ENCODE data around the gene ALKBH2. TPM values are rescaled to one million over a fixed set of nuclear protein-coding genes. Genes with fewer than 3 reads are reported as not detected.

Gene ALKBH2
- total RNA-seq, 1 donor from 2014 or later = 18.8 TPM

DNA sequence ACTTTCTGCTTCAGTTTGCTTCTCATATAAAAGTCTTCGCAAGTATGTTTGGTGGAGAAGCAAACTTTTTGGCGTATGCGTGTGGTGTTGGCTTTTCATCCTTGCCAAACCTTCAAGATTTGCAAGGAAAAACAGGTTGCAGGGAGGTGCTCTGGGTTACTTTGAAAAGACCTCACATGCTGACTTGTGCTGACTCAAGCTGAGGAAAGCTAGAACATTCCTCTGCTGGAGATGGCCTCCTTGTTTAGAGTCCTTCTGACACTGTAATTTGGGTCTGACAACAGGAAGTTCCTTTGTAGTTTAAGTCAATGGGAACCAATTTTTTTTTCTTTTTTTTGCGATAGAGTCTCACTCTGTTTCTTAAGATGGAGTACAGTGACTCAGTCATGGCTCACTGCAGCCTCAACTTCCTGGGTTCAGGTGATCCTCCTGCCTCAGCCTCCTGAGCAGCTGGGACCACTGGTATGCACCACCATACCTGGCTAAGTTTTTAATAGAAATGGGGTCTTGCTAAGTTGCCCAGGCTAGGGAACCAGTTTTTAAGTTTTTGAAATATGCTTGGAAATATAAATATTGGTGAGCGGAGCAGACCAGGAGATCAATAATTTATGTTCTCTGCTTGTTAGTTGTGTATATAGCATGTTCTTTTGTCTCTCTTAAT lies 20.5 kb upstream of the ALKBH2 start:
- DNase-seq = no peak

DNA sequence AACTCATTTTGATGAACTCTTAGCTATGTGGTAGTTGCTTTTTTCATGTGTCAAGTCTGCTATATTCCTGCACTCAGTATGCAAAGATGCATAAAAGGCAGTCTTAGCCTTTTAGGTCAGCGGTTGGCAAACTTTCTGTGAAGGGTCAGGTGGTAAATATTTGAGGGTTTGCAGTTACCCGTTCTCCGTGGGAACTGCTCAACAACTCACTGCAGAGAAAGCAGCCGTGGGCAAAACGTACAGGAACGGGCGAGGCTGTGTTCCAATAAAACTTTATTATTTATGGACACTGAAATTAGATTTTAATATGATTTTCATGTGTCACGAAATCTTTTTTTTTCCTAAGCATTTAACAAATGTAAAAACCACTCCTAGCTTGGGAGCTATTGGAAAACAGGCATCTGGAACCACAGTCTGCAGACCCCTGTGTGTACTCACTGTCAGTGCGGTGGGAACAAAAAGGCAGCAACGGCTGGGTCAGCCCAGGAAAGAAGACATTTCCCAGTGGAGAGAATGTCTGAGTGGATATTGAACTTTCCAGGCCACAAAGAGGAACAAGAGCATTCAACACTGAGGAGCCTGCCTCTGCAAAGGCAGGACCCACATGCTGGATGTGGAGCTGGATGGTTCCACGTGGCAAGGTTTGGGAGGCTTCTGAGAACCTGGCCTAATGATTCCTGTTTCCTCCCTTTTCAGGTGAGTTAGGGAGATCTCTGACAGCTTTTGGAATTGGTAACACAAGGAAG lies 19.6 kb upstream of the ALKBH2 start:
- no peak for DNase-seq

DNA sequence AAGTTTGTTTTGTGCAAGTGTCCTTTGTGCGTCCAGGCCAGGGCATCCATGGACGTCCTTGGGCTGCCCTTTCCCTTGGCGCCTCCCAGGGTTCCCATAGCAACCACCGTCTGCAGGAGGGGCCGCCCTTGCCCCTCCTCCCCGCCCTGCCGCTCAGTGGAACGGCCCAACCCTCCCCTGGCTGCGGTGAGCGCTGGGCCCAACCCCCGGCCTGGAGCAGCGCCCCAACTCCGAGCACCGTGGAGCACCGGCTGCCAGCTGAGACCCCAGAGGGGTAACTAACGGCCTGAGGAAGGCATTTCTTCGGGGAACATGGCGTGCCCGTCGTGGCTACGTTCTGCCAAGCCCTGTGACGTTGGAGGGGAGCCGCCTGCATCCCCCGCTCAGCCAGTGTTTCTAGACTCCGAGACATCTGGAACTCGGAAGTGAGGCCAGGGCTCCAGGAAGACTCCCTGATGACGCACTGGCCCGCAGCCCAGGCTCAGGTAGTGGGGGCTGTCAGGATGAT lies 17.8 kb upstream of the ALKBH2 start:
- peak; percentile 92 for DNase-seq

DNA sequence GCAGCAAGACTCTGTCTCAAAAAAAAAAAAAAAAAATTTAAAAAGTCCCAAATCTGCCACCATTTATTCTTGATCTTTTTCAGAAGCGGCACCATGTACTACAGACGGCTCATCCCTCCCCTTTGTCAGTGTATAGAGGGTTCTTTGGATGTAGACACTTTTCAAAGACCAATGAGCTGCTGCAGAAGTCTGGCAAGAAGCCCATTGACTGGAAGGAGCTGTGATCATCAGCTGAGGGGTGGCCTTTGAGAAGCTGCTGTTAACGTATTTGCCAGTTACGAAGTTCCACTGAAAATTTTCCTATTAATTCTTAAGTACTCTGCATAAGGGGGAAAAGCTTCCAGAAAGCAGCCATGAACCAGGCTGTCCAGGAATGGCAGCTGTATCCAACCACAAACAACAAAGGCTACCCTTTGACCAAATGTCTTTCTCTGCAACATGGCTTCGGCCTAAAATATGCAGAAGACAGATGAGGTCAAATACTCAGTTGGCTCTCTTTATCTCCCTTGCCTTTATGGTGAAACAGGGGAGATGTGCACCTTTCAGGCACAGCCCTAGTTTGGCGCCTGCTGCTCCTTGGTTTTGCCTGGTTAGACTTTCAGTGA lies 16.6 kb upstream of the ALKBH2 start:
- DNase-seq = no peak

DNA sequence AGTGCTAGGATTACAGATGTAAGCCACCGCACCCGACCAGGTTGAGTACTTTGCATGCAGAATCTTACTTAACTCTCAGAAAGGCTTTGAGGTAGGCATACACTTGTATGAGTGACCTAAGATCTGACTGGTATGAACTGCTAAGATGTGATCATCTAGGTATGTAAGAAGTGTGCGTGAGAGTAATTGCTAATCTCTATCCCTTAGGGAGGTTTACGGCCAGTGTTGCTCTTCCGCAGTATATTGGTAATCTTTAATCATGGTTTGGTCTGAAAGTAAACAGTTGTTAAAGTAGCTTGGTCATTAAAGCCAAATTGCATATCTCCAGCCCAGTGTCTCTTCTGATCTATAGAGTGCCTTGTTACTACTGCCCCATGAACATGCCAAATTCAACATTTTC lies 11.9 kb upstream of the ALKBH2 start:
- DNase-seq = no peak

DNA sequence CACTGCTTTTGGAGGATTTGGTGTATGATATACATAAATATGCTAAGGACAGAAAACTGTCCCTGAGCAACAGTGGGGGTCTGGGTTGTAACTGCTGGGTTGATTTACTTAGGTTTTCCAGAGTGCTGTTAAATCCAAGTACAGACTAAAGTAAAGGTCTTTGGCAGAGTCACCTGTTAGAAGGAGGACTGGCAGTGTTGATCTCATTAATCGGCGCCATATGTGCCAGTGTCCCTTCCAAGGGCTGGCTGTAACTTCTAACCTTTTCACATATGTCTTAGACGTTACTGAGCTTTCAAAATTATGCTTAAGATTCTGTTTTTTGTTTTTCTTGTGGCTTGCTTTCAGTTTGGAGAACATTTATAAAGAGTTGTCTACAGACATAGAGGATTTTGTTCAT lies 9.2 kb upstream of the ALKBH2 start:
- no peak for DNase-seq

DNA sequence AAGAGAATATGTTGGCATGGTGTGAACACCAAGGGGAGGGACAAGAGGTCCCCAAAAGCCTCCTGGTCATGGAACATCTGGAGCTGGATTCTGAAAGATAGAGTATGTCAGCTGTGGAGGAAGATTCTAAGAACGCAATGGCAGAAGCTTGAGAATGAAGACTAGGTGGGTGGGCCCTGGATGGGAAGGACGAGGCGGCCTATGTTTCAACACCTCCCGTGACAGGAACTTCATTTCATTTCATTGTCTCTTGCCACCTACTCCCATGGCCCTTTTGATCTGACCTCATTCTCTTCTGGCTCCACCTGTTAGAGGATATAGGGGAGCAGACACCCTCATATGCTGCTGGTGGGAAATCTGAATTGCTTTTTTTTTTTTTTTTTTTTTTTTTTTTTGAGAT lies 7.5 kb upstream of the ALKBH2 start:
- no peak for DNase-seq

DNA sequence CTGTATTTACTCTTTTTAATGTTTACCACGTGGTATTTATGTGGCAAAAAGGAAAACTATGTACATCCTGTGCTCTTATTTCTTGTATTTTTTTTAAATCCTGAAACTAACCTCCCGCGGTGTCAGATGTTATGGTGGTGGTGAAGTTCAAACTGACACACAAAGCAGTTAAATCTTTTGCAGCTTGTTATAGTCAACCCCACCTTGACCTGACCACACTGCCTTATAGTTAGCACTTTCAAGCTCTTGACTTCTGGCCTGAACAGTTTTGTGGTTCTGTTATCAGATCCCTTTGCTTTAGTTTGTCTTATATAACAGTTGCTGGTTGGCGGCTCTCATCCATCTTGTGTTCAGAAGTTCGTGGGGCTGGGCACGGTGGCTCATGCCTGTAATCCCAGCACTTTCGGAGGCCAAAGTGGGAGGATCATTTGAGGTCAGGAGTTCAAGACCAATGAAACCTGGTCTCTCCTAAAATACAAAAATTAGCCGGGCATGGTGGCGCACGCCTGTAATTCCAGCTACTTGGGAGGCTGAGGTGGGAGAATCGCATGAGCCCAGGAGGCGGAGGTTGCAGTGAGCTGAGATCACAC lies 6.3 kb upstream of the ALKBH2 start:
- no peak for DNase-seq

DNA sequence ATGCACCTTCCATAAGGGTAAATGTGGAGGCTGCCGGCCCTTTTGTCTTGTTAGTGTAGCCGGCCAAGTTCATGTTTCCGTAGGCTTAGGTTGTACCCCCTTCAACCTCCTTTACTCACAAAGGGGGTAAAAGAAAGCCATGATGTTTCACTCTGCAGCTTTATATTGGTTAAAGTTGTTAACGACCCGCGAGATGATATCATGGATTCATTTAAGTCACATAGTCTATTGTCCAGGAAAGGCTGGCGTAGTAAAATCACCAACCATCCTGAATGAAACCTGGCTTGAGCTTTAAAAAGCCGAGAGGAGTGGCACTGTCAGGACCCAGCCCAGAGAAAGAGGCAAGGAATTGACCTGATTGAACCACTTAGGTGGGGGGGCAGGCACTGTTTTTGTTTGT lies 5.4 kb upstream of the ALKBH2 start:
- no peak for DNase-seq

DNA sequence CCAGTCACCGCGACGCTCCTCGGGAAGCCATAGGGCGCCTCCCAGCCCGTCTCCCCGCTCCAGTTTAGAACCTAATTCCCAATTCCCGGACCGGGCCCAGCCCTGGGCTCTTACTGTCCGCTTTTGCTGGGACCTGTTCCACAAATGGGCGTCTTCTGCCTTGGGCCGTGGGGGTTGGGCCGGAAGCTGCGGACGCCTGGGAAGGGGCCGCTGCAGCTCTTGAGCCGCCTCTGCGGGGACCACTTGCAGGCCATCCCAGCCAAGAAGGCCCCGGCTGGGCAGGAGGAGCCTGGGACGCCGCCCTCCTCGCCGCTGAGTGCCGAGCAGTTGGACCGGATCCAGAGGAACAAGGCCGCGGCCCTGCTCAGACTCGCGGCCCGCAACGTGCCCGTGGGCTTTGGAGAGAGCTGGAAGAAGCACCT lies 4.9 kb upstream of the ALKBH2 start:
- DNase-seq = peak; percentile 85

DNA sequence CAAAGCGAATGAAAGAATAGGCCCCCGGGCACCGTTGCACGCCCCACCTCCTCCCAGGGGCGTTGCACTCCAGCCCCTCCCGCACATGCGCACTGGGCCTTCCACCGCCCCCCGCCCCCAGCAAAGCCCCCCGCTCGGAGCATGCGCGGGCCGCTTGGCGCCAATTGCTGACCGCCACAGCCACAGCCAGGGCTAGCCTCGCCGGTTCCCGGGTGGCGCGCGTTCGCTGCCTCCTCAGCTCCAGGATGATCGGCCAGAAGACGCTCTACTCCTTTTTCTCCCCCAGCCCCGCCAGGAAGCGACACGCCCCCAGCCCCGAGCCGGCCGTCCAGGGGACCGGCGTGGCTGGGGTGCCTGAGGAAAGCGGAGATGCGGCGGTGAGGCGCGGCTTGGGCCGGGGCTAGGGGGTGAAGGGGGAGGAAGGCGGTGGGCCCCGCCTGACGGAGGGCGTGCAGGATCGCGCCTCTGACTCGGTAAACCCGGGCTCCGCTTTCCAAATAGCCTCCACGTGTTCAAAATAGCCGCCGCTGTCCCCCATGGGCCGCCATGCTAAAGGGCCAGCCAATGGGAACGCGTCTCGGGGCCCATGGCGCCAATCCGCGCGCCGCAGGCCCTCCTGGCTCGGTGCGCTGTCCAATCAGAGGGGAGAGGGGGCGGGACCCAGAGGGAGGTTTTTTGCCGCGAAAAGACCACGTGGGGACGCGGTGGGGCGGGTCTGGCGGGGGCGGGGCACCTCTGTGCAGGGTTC lies 4.3 kb upstream of the ALKBH2 start, which contains the start of gene UNG:
TSS of gene UNG (plus strand) at position 163 of the 748 bp plus-strand sequence. CDS start at position 246, 83 bp downstream.
- DNase-seq = peak; percentile 99

DNA sequence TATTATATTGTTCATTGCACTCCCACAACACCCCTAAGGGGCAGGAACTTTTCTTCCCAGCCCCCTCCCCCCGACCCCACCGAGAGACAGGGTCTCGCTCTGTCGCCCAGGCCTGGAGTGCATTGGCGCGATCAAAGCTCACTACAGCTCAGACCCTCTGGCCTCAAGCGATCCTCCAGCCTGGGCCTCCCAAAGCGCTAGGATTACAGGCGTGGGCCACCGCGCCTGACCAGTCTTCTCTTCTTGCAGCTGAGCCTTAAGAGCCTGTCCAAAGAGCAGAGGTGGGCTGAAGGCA lies 3.8 kb upstream of the ALKBH2 start:
- DNase-seq = no peak

DNA sequence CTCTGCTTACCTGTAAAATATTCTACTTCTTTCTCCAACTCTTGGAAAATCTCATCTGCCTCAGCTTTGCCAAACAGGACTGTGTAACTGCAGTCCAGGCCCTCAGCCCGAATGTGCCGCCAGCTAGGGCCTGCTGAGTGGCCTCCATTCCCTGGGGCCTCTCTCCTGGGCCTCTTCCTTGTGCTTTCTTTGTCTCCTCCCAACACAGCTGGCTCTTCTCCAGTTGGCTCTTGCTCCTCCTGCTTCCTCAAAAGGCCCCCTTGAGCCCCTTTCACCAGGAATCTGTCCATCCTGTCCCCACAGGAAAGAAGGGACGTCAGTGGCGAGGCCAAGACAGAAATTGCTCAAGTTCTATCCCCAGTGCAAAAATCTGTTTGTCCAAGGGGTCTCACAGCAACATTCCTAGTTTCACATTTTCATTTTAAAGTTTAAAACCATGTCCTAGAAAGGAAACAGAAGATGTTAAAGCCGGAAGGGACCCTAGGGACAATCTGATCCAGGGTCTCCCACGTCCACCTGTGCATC lies 713 bp downstream of the ALKBH2 start:
- peak; percentile 56 for DNase-seq

DNA sequence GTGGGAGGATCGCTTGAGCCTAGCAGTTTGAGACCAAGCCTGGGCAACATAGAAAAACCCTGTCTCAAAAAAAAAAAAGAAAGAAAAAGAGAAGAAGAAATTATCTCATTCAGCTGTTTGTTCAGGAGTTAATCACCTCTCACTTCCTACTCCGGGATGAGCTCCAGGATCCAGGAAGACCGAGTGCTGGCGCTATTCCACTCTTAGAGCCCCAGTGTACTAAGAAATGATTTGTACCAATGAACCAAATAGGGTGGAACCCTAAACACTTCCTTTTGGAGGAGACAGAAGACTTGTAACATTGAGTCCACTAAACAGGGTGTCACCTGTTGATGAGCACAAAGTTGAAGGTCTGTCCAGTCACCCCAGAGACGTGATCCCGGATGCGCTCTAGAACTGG lies 3.6 kb downstream of the ALKBH2 start:
- DNase-seq = no peak

DNA sequence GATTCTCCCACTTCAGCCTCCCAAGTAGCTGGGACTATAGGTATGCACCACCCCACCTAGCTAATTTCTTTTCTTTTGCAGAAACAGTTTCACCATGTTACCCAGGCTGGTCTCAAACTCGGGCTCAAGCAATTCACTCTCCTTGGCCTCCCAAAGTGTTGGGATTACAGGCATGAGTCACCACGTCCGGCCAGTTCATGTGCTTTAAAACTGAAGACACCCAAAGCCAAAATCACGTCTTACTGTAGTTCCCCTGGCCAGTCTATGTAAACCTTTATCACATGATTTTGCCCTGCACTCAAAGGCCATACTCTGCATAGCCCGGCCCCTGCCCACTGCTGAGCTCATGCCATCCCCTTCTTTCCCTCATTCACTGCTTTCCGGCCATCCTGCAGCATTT lies 4.5 kb downstream of the ALKBH2 start:
- DNase-seq = no peak

DNA sequence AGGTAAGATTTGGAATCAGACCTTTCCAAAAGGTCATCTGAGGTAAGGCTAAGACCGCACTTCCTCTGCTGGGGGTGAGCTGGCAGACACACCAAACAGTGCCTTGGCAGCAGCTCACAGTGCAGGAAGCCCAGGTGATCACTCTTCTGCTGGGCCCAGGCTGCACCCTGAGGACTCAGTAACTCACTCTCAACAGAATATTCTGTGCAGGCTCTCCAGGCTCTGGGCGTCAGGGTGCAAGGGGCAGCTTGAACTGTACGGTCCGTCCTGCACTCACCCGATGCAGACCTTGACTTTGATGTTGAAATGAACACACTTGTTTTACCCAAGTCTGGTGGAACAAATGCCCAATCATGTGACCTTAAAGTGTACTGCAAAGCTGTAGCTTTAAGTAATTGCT lies 6.0 kb downstream of the ALKBH2 start:
- no peak for DNase-seq

DNA sequence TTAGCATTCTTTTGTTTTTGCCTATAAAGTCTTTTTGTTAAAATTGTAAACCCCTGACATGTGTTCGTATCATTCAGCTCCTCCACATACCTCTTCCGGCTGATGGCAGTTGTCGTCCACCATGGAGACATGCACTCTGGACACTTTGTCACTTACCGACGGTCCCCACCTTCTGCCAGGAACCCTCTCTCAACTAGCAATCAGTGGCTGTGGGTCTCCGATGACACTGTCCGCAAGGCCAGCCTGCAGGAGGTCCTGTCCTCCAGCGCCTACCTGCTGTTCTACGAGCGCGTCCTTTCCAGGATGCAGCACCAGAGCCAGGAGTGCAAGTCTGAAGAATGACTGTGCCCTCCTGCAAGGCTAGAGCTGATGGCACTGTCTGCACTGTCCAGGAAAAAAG lies 7.7 kb downstream of the ALKBH2 start:
- no peak for DNase-seq

DNA sequence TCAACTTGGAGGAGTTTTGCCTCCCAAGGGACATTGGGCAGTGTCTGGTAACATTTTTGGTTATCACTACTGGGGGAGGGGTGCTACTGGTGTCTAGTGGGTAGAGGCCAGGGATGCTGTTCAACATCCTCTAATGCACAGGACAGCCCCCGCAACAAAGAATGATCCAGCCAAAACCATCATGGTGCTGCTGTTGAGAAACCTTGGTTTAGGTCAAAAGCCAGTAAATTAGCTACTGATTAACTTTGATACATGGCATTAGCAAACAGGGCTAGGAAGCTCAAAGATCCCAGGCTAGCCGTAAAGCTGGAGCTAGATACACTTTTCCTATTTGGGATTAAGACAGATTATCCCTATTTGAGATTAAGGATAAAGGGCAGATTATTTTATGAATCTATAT lies 8.8 kb downstream of the ALKBH2 start:
- no peak for DNase-seq

DNA sequence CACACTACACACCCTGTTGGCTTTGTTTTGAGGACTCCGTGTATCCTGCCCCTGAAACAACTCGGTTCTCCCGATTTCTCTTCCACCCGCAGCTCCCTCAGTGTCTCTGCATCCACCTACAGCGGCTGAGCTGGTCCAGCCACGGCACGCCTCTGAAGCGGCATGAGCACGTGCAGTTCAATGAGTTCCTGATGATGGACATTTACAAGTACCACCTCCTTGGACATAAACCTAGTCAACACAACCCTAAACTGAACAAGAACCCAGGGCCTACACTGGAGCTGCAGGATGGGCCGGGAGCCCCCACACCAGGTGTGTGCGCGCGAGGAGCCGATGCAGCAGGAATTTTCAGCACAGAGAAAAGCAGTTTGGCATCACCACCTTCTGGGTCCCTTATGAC lies 10.5 kb downstream of the ALKBH2 start:
- no peak for DNase-seq

DNA sequence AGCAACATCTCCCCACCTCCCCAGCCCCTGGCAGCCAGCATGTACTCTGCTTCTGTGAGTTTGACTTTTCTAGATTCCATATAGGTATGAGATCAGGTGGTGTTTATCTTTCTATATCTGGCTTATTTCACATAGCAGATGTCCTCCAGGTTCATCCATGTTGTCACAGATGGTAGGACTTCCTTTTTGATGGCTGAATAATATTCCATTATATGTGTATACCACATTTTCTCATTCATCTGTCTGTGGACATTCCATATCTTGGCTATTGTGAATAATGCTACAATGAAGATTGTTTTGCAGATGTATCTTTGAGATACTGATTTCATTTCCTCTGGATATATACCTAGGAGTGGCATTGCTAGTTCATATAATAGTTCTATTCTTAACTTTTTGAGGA lies 18.4 kb downstream of the ALKBH2 start:
- DNase-seq = no peak

DNA sequence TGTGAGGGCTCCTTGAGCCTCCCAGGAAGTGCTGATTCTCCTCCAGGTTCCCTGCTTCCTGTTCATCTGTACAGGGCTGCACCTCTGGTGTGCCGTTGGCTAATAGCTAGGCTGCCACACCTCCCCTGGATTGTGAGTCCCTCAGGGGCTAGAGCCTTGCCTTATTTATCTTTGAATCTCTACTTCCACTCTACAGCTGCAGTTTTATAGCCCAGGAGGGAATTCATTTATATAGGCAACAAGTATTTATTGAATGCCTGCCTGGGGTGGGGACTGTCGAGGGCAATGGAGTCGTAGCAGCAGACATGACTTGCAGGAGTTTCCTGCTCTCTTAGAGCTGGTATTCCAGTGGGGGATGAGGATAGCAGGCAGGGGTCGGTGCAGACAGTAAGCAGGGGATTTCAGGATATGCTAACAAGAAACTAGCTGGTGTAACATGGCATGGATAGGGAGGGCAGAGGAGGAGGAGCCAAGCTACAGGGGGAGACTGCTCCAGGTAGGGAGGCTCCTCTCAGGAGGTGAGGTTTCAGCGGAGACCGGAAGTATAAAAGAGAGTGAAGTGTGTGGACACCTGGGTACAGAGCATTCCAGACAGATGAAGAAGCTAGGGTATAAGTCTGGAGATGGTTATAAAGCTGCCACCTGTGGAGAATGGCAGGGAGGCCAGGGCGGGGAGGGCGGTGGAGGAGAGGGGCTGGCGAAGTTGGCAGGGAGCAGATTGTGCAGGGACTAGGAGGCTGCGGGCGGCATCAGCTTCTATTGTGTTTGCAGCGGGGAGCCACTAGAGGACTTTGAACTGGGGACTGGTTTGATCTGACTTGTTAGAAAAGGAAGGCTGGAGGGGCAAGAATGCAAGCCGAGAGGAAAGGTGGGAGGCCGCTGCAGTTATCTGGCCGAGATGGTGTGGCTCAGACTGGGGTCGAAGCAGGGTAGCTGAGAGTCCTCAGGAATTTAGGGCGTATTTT lies 23.7 kb downstream of the ALKBH2 start:
- DNase-seq = no peak

Data from tongue (tissue), 2 donors.